Natural killer cell (primary cell): Measurements from ENCODE around the gene SHMT2. TPM values are rescaled to one million over a fixed set of nuclear protein-coding genes. Genes with fewer than 3 reads are reported as not detected.

Experiments
- ATAC-seq, 3 donors: fragments of 150-1000 bp in 2 of 3; fragments of 200-7000 bp in 1 of 3; cut with Tn5 transposase; 1 replicate in 1 of 3; 2 replicates in 2 of 3; pipeline ENCODE4 v1.10.0; 2021; ENCODE audit warnings: mild to moderate bottlenecking in 2 of 3, moderate library complexity in 2 of 3
- DNase-seq, 2 donors: peaks; one replicate each; pipeline versions ENCODE4 v3.0.0 to v3.0.0-alpha.2; 2013 to 2021; ENCODE audit warnings: mixed read lengths in 1 of 2
- H3K27ac ChIP-seq: one replicate; pipeline ENCODE4 v1.5.1; 2013; ENCODE audit warnings: mild to moderate bottlenecking, low read length
- H3K27me3 ChIP-seq: one replicate; pipeline ENCODE4 v1.6.1; 2013; ENCODE audit warnings: low read length; ENCODE audit not compliant: control insufficient read depth, insufficient read depth
- H3K36me3 ChIP-seq: one replicate; pipeline ENCODE4 v1.6.1; 2013; ENCODE audit warnings: low read length; ENCODE audit not compliant: control insufficient read depth, insufficient read depth
- H3K4me1 ChIP-seq: one replicate; pipeline ENCODE4 v1.6.1; 2013; ENCODE audit warnings: low read length; ENCODE audit not compliant: control insufficient read depth, insufficient read depth
- H3K4me3 ChIP-seq: one replicate; pipeline ENCODE4 v1.5.1; 2013; ENCODE audit warnings: low read length
- H3K9me3 ChIP-seq: one replicate; pipeline ENCODE4 v1.6.1; 2013; ENCODE audit warnings: low read length; ENCODE audit not compliant: control insufficient read depth, insufficient read depth
- H3K27ac Mint-ChIP-seq, 2 donors: one replicate each; pipeline ENCODE4 v1.8.0; 2022; ENCODE audit warnings: mild to moderate bottlenecking in 2 of 2, mixed read lengths in 2 of 2, moderate library complexity in 1 of 2
- H3K27me3 Mint-ChIP-seq, 2 donors: one replicate each; pipeline ENCODE4 v1.8.0; 2022; ENCODE audit warnings: low read depth in 2 of 2, mixed read lengths in 2 of 2
- H3K36me3 Mint-ChIP-seq: one replicate; pipeline ENCODE4 v1.8.0; 2022; ENCODE audit warnings: mixed read lengths
- H3K4me1 Mint-ChIP-seq, 2 donors: one replicate each; pipeline ENCODE4 v1.8.0; 2022; ENCODE audit warnings: mixed read lengths in 2 of 2
- H3K4me3 Mint-ChIP-seq: one replicate; pipeline ENCODE4 v1.8.0; 2022; ENCODE audit warnings: mild to moderate bottlenecking, moderate library complexity, mixed read lengths
- H3K9me3 Mint-ChIP-seq, 2 donors: one replicate each; pipeline ENCODE4 v1.8.0; 2022; ENCODE audit warnings: mixed read lengths in 2 of 2
- CTCF ChIP-seq: fragments of 200-600 bp; IDR thresholded peaks from one replicate; pipeline ENCODE4 v1.8.0; 2022; ENCODE audit warnings: antibody characterized with exemption
- WGBS: methylation state at CpG from one replicate; pipeline ENCODE4 v1.1.7; 2013; ENCODE audit warnings: missing lambda C conversion rate; ENCODE audit not compliant: insufficient coverage; 5-methylcytosine and 5-hydroxymethylcytosine counted together
- intact Hi-C: fragments of 100-400 bp; cut with micrococcal nuclease; formaldehyde crosslinking; loops from one replicate; pipeline ENCODE4 v1.14.2; 2022
- total RNA-seq, 4 donors: library from RNA; stranded (reverse); fragments of 120-200 nt in 1 of 4; gene quantifications; one replicate each; pipeline versions ENCODE4 v1.2.3 to v1.2.4, GENCODE V29; 2013 to 2022

SHMT2 gene
- total RNA-seq, 3 donors from 2014 or later (not counting 1 experiment from before 2014, with no cell fraction given), result 28.6 to 39.3 (median 34.9) TPM

GRCh38 chr12:57181561-57182155 is 47.9 kb upstream of the SHMT2 start:
- Histone ChIP-seq H3K9me3 (no peaks in the 10 kb centered on the region), H3K4me3 (no peak overlapping the region), H3K27ac (no peak overlapping the region), H3K36me3 (no peaks in the 10 kb centered on the region), H3K4me1 (no peaks in the 10 kb centered on the region), H3K27me3 (no peaks in the 10 kb centered on the region)
- intact Hi-C loops, result loop anchor here (10.0 kb wide), 1 partner anchor 427 kb away; the partner anchor contains the start of gene PRIM1
- H3K9me3 Mint-ChIP-seq, result no peaks in the 10 kb centered on the region
- no peaks in the 10 kb centered on the region for H3K36me3 Mint-ChIP-seq
- H3K4me1 Mint-ChIP-seq, result peaks cover 0 to 7% of the 10 kb centered on the region in 2 donors
- TF ChIP-seq CTCF, result no peak
- H3K27ac Mint-ChIP-seq, result no peak overlapping the region
- H3K27me3 Mint-ChIP-seq, result no peaks in the 10 kb centered on the region
- DNase-seq (no peak), ATAC-seq (no peak)
- H3K4me3 Mint-ChIP-seq, result no peak overlapping the region
- WGBS, result 95% methylated on average over 5 of the region's 5 CpGs

- H3K9me3 ChIP-seq, result no peaks in the 10 kb centered on the region
- ATAC-seq (peak; percentile 87 to 100 (median 98)), DNase-seq (peak; percentile 78 to 89)
- Mint-ChIP-seq H3K9me3 (no peaks in the 10 kb centered on the region), H3K36me3 (no peaks in the 10 kb centered on the region), H3K4me3 (no peak overlapping the region), H3K27me3 (no peaks in the 10 kb centered on the region), H3K4me1 (peaks cover 0 to 7% of the 10 kb centered on the region in 2 donors), H3K27ac (peak overlapping the region in 1 of 2 donors; percentile 58)
- intact Hi-C loops, result loop anchor here (1.0 to 10.0 kb wide), 3 partner anchors 59 to 428 kb away; partner anchors contain the start of gene PRIM1
- no peaks in the 10 kb centered on the region for H3K4me1 ChIP-seq
- no peak overlapping the region for H3K4me3 ChIP-seq
- H3K36me3 ChIP-seq, result no peaks in the 10 kb centered on the region
- peak; percentile 85 for TF ChIP-seq CTCF
- no peak overlapping the region for H3K27ac ChIP-seq
- H3K27me3 ChIP-seq, result no peaks in the 10 kb centered on the region
- 56% methylated on average over 12 of the region's 13 CpGs for WGBS
These were observed 46.5 kb upstream of the SHMT2 start for GRCh38 chr12:57182918-57183575.

- no peaks in the 10 kb centered on the region for H3K36me3 Mint-ChIP-seq
- 93% methylated on average over 21 of the region's 22 CpGs for WGBS
- no peak overlapping the region for H3K27ac Mint-ChIP-seq
These were observed 45.4 kb upstream of the SHMT2 start for GRCh38 chr12:57183939-57184725.

More at GRCh38 chr12:57183939-57184725, 45.4 kb upstream of the SHMT2 start:
- no peaks in the 10 kb centered on the region for H3K9me3 ChIP-seq
- Mint-ChIP-seq H3K27me3 (no peaks in the 10 kb centered on the region), H3K4me1 (peaks cover 0 to 7% of the 10 kb centered on the region in 2 donors), H3K4me3 (no peak overlapping the region), H3K9me3 (no peaks in the 10 kb centered on the region)
- H3K36me3 ChIP-seq, result no peaks in the 10 kb centered on the region
- TF ChIP-seq CTCF, result no peak
- no peaks in the 10 kb centered on the region for H3K4me1 ChIP-seq
- no peak for DNase-seq
- ATAC-seq, result no peak
- intact Hi-C loops, result loop anchor here (1.0 to 10.0 kb wide), 3 partner anchors 60 to 429 kb away; partner anchors contain the start of gene PRIM1
- H3K27me3 ChIP-seq, result no peaks in the 10 kb centered on the region
- no peak overlapping the region for H3K27ac ChIP-seq
- no peak overlapping the region for H3K4me3 ChIP-seq
